GM23338 (cell line): ENCODE results near the gene TTC21B. TPM values are rescaled to one million over a fixed set of nuclear protein-coding genes. Genes with fewer than 3 reads are reported as not detected.

Experiments used
- ATAC-seq: fragments of 200-7000 bp; cut with Tn5 transposase; 3 replicates; pipeline ENCODE4 v1.9.1; 2020
- DNase-seq: peaks from one replicate; pipeline ENCODE4 v3.0.0-alpha.2; 2015; ENCODE audit warnings: low spot score
- H2AFZ ChIP-seq: fragments of 200-600 bp; sonication (generic); 2 replicates; pipeline ENCODE4 v1.8.0; 2016; ENCODE audit warnings: antibody characterized with exemption, mild to moderate bottlenecking, moderate library complexity
- H3F3A ChIP-seq: fragments of 200-600 bp; sonication (generic); replicated peaks from 2 replicates; pipeline ENCODE4 v1.8.0; 2017; ENCODE audit warnings: antibody characterized with exemption, mixed run types, low read depth
- H3K27ac ChIP-seq: fragments of 200-600 bp; sonication (generic); 2 replicates; pipeline ENCODE4 v1.6.1; 2016; ENCODE audit warnings: low read depth
- H3K27me3 ChIP-seq: fragments of 200-600 bp; sonication (generic); 2 replicates; pipeline ENCODE4 v1.8.0; 2016; ENCODE audit warnings: mild to moderate bottlenecking, mixed run types, moderate library complexity; ENCODE audit not compliant: insufficient read depth
- H3K36me3 ChIP-seq: fragments of 200-600 bp; sonication (generic); 2 replicates; pipeline ENCODE4 v1.8.0; 2016; ENCODE audit warnings: mild to moderate bottlenecking; ENCODE audit not compliant: insufficient read depth
- H3K4me1 ChIP-seq: fragments of 200-600 bp; sonication (generic); 2 replicates; pipeline ENCODE4 v1.8.0; 2016; ENCODE audit warnings: mild to moderate bottlenecking, moderate library complexity; ENCODE audit not compliant: insufficient read depth
- H3K4me2 ChIP-seq: fragments of 200-600 bp; sonication (generic); 2 replicates; pipeline ENCODE4 v1.7.1; 2017; ENCODE audit warnings: mixed run types
- H3K4me3 ChIP-seq: fragments of 200-600 bp; sonication (generic); 2 replicates; pipeline ENCODE4 v1.6.1; 2016; ENCODE audit warnings: mixed run types
- H3K79me2 ChIP-seq: fragments of 200-600 bp; sonication (generic); replicated peaks from 2 replicates; pipeline ENCODE4 v1.8.0; 2017; ENCODE audit warnings: mild to moderate bottlenecking; ENCODE audit not compliant: insufficient read depth
- H3K9me2 ChIP-seq: fragments of 200-600 bp; sonication (generic); 2 replicates; pipeline ENCODE4 v1.8.0; 2017; ENCODE audit not compliant: insufficient read depth
- H4K20me1 ChIP-seq: fragments of 200-600 bp; sonication (generic); replicated peaks from 2 replicates; pipeline ENCODE4 v1.8.0; 2017; ENCODE audit warnings: mild to moderate bottlenecking; ENCODE audit not compliant: insufficient read depth
- H3K27ac Mint-ChIP-seq: 2 replicates; pipeline ENCODE4 v1.8.0; 2020; ENCODE audit warnings: inconsistent platforms, mild to moderate bottlenecking, moderate library complexity, mixed read lengths
- H3K27me3 Mint-ChIP-seq: 3 replicates; pipeline ENCODE4 v1.8.0; 2022; ENCODE audit warnings: low read depth, mild to moderate bottlenecking, moderate library complexity, mixed read lengths, inconsistent platforms; ENCODE audit not compliant: insufficient read depth, poor library complexity
- H3K36me3 Mint-ChIP-seq: 3 replicates; pipeline ENCODE4 v1.8.0; 2021; ENCODE audit warnings: low read depth, mild to moderate bottlenecking, inconsistent platforms, moderate library complexity, mixed read lengths
- H3K4me1 Mint-ChIP-seq: 3 replicates; pipeline ENCODE4 v1.8.0; 2020; ENCODE audit warnings: mild to moderate bottlenecking, inconsistent platforms, mixed read lengths
- H3K4me3 Mint-ChIP-seq: 3 replicates; pipeline ENCODE4 v1.8.0; 2021; ENCODE audit warnings: moderate library complexity, mild to moderate bottlenecking, inconsistent platforms, mixed read lengths
- H3K9me3 Mint-ChIP-seq: 3 replicates; pipeline ENCODE4 v1.8.0; 2020; ENCODE audit warnings: moderate library complexity, mild to moderate bottlenecking, inconsistent platforms, mixed read lengths
- CREB1 ChIP-seq: fragments of 250-450 bp; sonication (Bioruptor Pico); IDR thresholded peaks from 2 replicates; pipeline ENCODE4 v1.5.0; 2020; ENCODE audit warnings: low read depth, mild to moderate bottlenecking, moderate library complexity
- CTCF ChIP-seq, 2 experiments: fragments of 200-600 bp in 1 of 2; sonication (generic) in 1 of 2; conservative IDR thresholded peaks; 2 replicates each; pipeline versions ENCODE4 v1.5.1 to v1.6.1; 2016 to 2017; ENCODE audit warnings: antibody characterized with exemption in 2 of 2, low read depth in 2 of 2, mild to moderate bottlenecking in 2 of 2, moderate library complexity in 1 of 2
- ETS1 ChIP-seq: IDR thresholded peaks from 2 replicates; pipeline ENCODE4 v1.6.1; 2016; ENCODE audit warnings: antibody characterized with exemption
- EZH2 ChIP-seq: fragments of 200-600 bp; sonication (generic); IDR thresholded peaks from one replicate; pipeline ENCODE4 v1.8.0; 2017; ENCODE audit warnings: antibody characterized with exemption, mild to moderate bottlenecking, low read depth; ENCODE audit not compliant: unreplicated experiment
- EZH2phosphoT487 ChIP-seq: fragments of 200-600 bp; sonication (generic); IDR thresholded peaks from one replicate; pipeline ENCODE4 v1.8.1; 2018; ENCODE audit warnings: antibody characterized with exemption; ENCODE audit not compliant: unreplicated experiment
- JUNB ChIP-seq: IDR thresholded peaks from one replicate; pipeline ENCODE4 v1.6.1; 2016; ENCODE audit warnings: antibody characterized with exemption; ENCODE audit not compliant: unreplicated experiment
- NANOG ChIP-seq: IDR thresholded peaks from 2 replicates; pipeline ENCODE4 v1.6.1; 2016; ENCODE audit warnings: antibody characterized with exemption, borderline replicate concordance
- POLR2AphosphoS5 ChIP-seq: IDR thresholded peaks from 2 replicates; pipeline ENCODE4 v1.6.1; 2016; ENCODE audit warnings: antibody characterized with exemption, low read depth
- REST ChIP-seq: IDR thresholded peaks from one replicate; pipeline ENCODE4 v1.6.1; 2018; ENCODE audit warnings: antibody characterized with exemption; ENCODE audit not compliant: unreplicated experiment
- STAT1 ChIP-seq: IDR thresholded peaks from one replicate; pipeline ENCODE4 v1.6.1; 2016; ENCODE audit warnings: antibody characterized with exemption; ENCODE audit not compliant: unreplicated experiment
- ZNF114 ChIP-seq: fragments of 250-450 bp; sonication (Bioruptor Pico); IDR thresholded peaks from 2 replicates; pipeline ENCODE4 v1.5.0; 2020; ENCODE audit warnings: mild to moderate bottlenecking, moderate library complexity
- ZNF331 ChIP-seq: fragments of 250-450 bp; sonication (Bioruptor Pico); IDR thresholded peaks from 2 replicates; pipeline ENCODE4 v1.5.0; 2020; ENCODE audit warnings: low read depth, mild to moderate bottlenecking, moderate library complexity
- ZNF462 ChIP-seq: fragments of 250-450 bp; sonication (Bioruptor Pico); IDR thresholded peaks from 2 replicates; pipeline ENCODE4 v1.5.0; 2020; ENCODE audit warnings: mild to moderate bottlenecking, moderate library complexity
- polyA plus RNA-seq: library from polyadenylated mRNA; unstranded; fragments of >200 nt; fragmentation: Nextera tagmentation; extraction: Ambion mirVana; gene quantifications from 2 replicates; pipeline ENCODE4 v1.2.1, GENCODE V29; 2016
- total RNA-seq: library from RNA; depleted of rRNA; stranded (reverse); fragments of >200 nt; shearing (Covaris generic); gene quantifications from 2 replicates; pipeline ENCODE4 v1.2.3, GENCODE V29; 2014

TTC21B gene
- total and polyA plus RNA-seq, 2 experiments from 2014 or later = 10.1 to 32.8 TPM

GRCh38 chr2:165876269-165876668, 77.3 kb downstream of the TTC21B start:
- Histone ChIP-seq H2AFZ (no peak overlapping the region), H3K36me3 (no peaks in the 10 kb centered on the region; the same call in 1 of the 2 replicates), H3K9me2 (no peaks in the 10 kb centered on the region), H3K4me1 (no peaks in the 10 kb centered on the region), H3K4me2 (no peak overlapping the region), H3K27ac (no peak overlapping the region), H3F3A (no peaks in the 10 kb centered on the region), H4K20me1 (no peaks in the 10 kb centered on the region), H3K27me3 (no peaks in the 10 kb centered on the region), H3K79me2 (no peaks in the 10 kb centered on the region), H3K4me3 (no peak overlapping the region)
- no peak overlapping the region for H3K4me3 Mint-ChIP-seq
- ATAC-seq (no peak), DNase-seq (no peak)
- no peak overlapping the region for H3K27ac Mint-ChIP-seq
- H3K9me3 Mint-ChIP-seq = no peaks in the 10 kb centered on the region
- no peaks in the 10 kb centered on the region for H3K4me1 Mint-ChIP-seq
- no peaks in the 10 kb centered on the region; the same call in 2 of the 3 replicates for H3K36me3 Mint-ChIP-seq
- H3K27me3 Mint-ChIP-seq = no peaks in the 10 kb centered on the region
- TF ChIP-seq CTCF (conservative IDR thresholded peaks at IDR 0.05; ENCODE audit: low read depth in 2 of 2) (no peak), POLR2AphosphoS5 (no peak), ZNF462 (CRISPR knock-in tag) (no peak), STAT1 (no peak), ETS1 (no peak), NANOG (no peak), ZNF114 (CRISPR knock-in tag) (no peak), JUNB (no peak), ZNF331 (CRISPR knock-in tag) (no peak), REST (no peak), EZH2 (no peak), EZH2phosphoT487 (no peak), CREB1 (no peak)
